Measurements from ENCODE around the gene C22orf15.
"Not testable (repeated sequence)": the region's sequence is repeated elsewhere in the genome, so short reads cannot be mapped to it uniquely, and the experiment has no call there.

C22orf15 gene, protein sequence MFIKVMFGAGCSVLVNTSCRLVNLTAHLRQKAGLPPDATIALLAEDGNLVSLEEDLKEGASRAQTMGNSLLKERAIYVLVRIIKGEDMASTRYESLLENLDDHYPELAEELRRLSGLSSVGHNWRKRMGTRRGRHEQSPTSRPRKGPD

GRCh38 chr22:23762842-23763578, at the start of gene C22orf15:
TSS of gene C22orf15 (plus strand) at chr22:23762990. CDS start at chr22:23763307, 317 bp downstream.
- DNase-seq = no peak

GRCh38 chr22:23713696-23714595, 48.8 kb upstream of the C22orf15 start:
- no peak for DNase-seq

- no peak for DNase-seq
Measured at GRCh38 chr22:23714596-23715578, 47.9 kb upstream of the C22orf15 start.

DNA sequence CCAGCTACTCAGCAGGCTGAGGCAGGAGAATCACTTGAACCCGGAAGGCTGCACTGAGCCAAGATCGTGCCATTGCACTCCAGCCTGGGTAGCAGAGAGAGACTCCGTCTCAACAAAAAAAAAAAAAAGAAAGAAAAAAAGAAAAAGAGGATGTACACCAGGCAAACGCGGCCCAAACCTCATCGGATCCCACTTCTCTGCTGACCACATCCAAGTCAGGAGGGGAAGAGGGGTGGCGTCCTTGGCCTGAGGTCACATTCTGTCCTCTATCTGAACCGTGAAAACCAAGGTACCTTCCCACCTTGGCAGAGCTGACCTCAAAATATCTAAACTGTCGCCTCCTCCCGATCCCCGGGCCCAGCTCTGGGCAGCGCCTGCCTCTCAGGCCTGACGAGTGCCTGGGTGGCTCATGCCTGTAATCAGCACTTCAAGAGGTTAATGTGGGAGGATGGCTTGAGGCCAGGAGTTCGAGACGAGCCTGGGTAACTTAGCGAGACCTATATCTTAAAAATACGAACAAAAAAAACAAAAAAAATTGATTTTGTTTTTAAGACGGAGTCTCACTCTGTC, 46.9 kb upstream of the C22orf15 start:
- DNase-seq = no peak

GRCh38 chr22:23716811-23717801, 45.7 kb upstream of the C22orf15 start:
- DNase-seq = peak; percentile 85

DNA sequence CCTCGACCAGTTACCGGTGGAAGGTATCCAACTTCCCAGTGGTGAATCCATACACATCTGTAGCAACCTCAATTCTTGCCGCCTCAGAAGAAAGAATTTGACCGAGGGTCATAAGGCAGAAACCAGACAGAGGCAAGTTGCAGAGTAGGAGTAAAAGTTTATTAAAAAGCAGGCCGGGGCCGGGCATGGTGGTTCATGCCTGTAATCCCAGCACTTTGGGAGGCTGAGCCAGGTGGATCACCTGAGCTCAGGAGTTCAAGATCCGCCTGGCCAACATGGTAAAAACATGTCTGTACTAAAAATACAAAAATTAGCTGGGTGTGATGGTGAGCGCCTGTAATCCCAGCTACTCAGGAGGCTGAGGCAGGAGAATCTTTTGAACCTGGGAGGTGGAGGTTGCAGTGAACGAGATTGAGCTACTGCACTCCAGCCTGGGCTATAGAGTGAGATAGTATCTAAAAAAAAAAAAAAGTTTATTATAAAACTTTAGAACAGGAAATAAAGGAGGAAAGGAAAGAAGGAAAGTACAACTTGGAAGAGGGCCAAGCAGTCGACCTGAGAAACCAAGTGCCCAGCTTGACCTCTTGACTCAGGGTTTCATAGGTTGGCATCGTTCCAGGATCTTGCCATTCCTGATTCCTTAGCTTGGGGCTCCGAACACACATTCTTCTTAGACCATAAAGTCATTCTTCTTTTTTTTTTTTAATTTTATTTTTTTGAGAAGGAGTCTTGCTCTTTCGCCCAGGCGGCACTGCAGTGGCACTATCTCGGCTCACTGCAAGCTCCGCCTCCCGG, 44.2 kb upstream of the C22orf15 start:
- DNase-seq = no peak

DNA sequence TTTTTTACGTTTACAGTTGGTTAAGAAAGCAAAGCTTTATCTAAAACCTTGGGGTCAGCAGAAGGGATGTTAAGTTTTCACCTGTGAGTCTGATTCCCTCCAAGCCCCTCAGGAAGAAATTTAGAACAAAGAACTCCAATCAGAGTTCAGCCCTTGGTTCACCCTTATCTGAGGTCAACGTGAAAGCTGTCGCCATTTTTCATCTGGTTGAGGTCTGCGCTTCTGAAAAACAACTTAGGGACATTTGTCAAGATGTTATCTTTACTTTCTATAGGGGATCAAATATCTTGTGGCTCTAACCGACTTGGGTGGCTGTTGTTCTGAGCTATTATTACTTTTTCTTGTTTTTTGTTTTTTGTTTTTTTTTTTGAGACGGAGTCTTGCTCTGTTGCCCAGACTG, 41.9 kb upstream of the C22orf15 start:
- DNase-seq = no peak

- DNase-seq = no peak
Measured at GRCh38 chr22:23722160-23722559, 40.6 kb upstream of the C22orf15 start.

- DNase-seq = no peak
Measured at GRCh38 chr22:23722724-23723123, 40.1 kb upstream of the C22orf15 start.

GRCh38 chr22:23728108-23728507, 34.7 kb upstream of the C22orf15 start:
- not testable (repeated sequence) for DNase-seq

GRCh38 chr22:23737696-23738095, 25.1 kb upstream of the C22orf15 start:
- no peak for DNase-seq

DNA sequence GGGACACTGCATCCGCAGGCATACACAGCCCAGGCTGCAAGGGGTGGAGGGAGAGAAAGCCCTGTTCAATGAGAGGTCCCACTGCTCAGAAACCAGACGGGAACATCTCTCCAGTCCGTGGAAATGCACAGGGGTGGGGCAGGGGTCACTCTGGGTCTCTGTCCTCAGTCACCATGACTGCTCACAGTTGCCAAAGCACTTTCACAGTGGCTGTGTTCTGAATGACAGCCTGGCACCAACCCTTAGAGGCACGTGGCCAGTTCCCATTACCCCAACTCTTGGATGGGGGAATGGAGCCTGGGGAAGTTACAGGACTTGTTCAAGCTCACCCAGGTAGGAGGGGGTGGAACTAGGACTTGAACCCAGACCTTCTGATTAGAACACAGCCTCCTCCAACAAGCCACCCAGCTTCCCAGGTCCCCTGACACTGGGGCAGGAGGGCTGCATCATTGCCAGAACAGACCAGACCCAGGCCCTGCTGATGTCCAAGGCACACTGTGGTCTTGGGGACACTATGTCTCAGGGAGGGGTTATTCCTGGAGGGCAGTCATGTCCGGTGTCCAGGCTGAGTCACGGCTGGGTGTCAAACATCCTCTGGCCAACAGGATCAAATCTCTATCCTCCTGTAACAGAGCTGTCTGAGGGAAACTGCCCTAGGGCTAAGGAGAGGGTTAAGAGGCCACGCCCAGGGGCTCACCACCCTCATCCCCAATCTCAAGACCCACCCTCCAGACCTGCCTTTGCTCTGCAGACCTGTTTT, 20.1 kb upstream of the C22orf15 start:
- DNase-seq = no peak

GRCh38 chr22:23743303-23743705, 19.5 kb upstream of the C22orf15 start:
- no peak for DNase-seq

DNA sequence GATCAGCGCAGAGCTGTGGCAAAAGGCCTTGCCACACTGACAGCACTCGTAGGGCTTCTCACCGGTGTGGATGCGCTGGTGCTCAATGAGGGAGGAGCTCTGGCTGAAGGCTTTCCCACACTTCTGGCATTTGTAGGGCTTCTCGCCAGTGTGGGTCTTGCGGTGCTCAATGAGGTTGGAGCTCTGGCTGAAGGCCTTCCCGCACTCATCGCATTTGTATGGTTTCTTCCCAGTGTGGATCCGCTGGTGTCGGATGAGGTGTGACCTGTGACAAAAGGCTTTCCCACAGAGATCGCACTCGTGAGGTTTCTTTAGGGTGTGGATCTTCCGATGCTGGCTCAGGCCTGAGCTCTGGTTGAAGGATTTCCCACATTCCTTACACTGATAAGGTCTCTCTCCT, 18.8 kb upstream of the C22orf15 start:
- DNase-seq = no peak

DNA sequence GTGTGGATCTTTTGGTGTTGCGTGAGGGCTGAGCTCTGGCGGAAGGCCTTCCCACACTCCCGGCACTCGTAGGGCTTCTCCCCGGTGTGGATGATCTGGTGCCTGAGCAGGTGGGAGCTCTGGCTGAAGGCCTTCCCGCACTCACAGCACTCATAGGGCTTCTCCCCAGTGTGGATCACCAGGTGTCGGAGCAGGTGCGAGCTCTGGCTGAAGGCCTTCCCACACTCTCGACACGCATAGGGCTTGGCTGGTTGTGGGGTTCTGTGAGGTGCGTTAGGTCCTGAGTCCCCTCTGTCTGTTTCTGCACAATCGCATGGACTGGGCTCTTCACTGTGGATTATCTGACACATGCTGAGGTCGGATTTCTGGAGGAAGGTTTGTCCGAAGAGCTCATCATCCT, 18.3 kb upstream of the C22orf15 start:
- DNase-seq = no peak

- no peak for DNase-seq
Measured at GRCh38 chr22:23745791-23746190, 17.0 kb upstream of the C22orf15 start.

DNA sequence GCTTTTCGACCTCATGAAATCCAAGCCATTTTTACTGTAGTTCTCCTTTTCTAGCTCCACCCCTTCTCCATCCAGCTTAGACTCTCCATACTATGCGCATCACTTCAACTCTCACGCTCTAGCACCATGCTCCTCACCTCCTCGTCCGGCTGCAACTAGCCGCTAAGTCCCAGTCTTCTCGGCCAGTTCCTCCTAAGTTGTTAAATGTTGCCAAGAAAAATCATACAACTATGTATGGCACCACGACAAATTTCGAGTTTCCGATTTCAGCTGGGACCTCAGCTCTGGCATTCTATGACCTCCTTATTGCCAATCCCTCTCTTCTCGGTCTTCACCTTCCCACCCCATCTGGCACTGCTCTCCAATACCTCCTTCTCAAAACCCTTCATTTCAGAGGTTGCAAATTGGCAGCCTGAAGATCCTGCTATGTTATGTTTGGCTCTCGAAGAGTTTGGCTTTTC, 12.9 kb upstream of the C22orf15 start:
- DNase-seq = no peak

DNA sequence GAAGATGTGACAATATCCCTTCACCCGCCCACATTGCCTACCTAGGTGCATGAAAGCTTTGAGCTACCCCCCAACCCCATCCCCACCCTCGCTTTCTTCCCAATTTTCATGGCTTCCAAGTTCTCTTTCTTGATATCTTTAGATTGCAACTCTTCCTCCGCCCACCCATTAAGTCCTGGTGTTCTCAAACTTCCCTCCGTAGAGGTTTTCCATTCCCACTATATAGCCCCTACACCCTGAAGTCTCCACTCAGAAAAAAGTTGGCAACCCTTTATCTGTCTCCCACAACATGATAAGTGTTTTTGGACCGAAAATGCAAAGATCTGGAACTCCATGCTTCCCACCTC, 12.4 kb upstream of the C22orf15 start:
- no peak for DNase-seq
